ENCODE data around the gene IGF1. TPM values are rescaled to one million over a fixed set of nuclear protein-coding genes. Genes with fewer than 3 reads are reported as not detected.

Gene IGF1
- total RNA-seq, 1 experiment from 2014 or later, result not detected

- TF ChIP-seq TEAD4 (CRISPR knock-in tag; IDR thresholded peaks at IDR 0.05), result no peak
- no peak for TF ChIP-seq ZBTB21 (CRISPR knock-in tag; IDR thresholded peaks at IDR 0.05; ENCODE audit: borderline replicate concordance)
- no peak for TF ChIP-seq RORB (CRISPR knock-in tag; IDR thresholded peaks at IDR 0.05)
- TF ChIP-seq CTCF (IDR thresholded peaks at IDR 0.05), result no peak
- no peak for TF ChIP-seq FOXK1 (CRISPR knock-in tag; IDR thresholded peaks at IDR 0.05)
- TF ChIP-seq, protein P1, sequence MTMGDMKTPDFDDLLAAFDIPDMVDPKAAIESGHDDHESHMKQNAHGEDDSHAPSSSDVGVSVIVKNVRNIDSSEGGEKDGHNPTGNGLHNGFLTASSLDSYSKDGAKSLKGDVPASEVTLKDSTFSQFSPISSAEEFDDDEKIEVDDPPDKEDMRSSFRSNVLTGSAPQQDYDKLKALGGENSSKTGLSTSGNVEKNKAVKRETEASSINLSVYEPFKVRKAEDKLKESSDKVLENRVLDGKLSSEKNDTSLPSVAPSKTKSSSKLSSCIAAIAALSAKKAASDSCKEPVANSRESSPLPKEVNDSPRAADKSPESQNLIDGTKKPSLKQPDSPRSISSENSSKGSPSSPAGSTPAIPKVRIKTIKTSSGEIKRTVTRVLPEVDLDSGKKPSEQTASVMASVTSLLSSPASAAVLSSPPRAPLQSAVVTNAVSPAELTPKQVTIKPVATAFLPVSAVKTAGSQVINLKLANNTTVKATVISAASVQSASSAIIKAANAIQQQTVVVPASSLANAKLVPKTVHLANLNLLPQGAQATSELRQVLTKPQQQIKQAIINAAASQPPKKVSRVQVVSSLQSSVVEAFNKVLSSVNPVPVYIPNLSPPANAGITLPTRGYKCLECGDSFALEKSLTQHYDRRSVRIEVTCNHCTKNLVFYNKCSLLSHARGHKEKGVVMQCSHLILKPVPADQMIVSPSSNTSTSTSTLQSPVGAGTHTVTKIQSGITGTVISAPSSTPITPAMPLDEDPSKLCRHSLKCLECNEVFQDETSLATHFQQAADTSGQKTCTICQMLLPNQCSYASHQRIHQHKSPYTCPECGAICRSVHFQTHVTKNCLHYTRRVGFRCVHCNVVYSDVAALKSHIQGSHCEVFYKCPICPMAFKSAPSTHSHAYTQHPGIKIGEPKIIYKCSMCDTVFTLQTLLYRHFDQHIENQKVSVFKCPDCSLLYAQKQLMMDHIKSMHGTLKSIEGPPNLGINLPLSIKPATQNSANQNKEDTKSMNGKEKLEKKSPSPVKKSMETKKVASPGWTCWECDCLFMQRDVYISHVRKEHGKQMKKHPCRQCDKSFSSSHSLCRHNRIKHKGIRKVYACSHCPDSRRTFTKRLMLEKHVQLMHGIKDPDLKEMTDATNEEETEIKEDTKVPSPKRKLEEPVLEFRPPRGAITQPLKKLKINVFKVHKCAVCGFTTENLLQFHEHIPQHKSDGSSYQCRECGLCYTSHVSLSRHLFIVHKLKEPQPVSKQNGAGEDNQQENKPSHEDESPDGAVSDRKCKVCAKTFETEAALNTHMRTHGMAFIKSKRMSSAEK (CRISPR knock-in tag; IDR thresholded peaks at IDR 0.05; ENCODE audit: borderline replicate concordance), result no peak
- TF ChIP-seq ZNF396 (CRISPR knock-in tag; IDR thresholded peaks at IDR 0.05; ENCODE audit: borderline replicate concordance), result no peak
Observed at GRCh38 chr12:102484017-102484416, 3.7 kb upstream of the IGF1 start (continued).

DNA sequence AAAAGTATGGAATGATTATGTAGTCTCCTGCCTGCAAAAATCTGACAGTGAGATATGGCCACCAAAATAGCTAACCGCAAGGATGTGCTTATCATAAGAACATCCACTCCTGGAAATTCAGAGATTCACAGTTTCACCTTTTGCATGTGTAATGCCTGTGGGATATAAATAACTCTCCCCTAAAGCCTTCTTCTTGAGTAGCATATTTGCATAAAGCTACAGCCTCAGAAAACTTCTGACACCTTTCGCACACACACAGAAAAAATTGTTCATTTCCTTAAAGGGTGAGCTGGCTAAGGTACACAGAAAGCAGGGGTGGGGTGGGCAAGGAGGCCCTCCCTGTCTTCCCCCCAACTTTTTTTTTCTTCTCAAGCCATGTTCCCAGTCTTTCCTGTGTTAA lies 3.1 kb upstream of the IGF1 start:
- H3K4me1 Mint-ChIP-seq, result 0 out of 2 replicates have a peak, but pooled peaks cover 3% of the 10 kb centered on the region
- no peak overlapping the region for H3K4me3 Mint-ChIP-seq
- ChIA-PET CTCF (interaction anchor here (1.5 to 1.8 kb wide), 3 partner anchors 9 to 328 kb away, joined by 4 to 6 read pairs (median 6); no protein-coding TSS in a partner anchor), POLR2A (no interaction called here)
- H3K9me3 Mint-ChIP-seq, result no peaks in the 10 kb centered on the region
- no peaks in the 10 kb centered on the region for H3K27me3 Mint-ChIP-seq (ENCODE audit: low read depth)
- no peak overlapping the region for H3K27ac Mint-ChIP-seq
- no peaks in the 10 kb centered on the region for H3K36me3 Mint-ChIP-seq
- DNase-seq (ENCODE audit: low spot score) (no peak), ATAC-seq (no peak)
- TF ChIP-seq, protein P2, sequence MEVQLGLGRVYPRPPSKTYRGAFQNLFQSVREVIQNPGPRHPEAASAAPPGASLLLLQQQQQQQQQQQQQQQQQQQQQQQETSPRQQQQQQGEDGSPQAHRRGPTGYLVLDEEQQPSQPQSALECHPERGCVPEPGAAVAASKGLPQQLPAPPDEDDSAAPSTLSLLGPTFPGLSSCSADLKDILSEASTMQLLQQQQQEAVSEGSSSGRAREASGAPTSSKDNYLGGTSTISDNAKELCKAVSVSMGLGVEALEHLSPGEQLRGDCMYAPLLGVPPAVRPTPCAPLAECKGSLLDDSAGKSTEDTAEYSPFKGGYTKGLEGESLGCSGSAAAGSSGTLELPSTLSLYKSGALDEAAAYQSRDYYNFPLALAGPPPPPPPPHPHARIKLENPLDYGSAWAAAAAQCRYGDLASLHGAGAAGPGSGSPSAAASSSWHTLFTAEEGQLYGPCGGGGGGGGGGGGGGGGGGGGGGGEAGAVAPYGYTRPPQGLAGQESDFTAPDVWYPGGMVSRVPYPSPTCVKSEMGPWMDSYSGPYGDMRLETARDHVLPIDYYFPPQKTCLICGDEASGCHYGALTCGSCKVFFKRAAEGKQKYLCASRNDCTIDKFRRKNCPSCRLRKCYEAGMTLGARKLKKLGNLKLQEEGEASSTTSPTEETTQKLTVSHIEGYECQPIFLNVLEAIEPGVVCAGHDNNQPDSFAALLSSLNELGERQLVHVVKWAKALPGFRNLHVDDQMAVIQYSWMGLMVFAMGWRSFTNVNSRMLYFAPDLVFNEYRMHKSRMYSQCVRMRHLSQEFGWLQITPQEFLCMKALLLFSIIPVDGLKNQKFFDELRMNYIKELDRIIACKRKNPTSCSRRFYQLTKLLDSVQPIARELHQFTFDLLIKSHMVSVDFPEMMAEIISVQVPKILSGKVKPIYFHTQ (CRISPR knock-in tag; IDR thresholded peaks at IDR 0.05), result no peak
- TF ChIP-seq ZNF512 (CRISPR knock-in tag; IDR thresholded peaks at IDR 0.05; ENCODE audit: borderline replicate concordance) (no peak), CREM (CRISPR knock-in tag; IDR thresholded peaks at IDR 0.05) (no peak), MYBL2 (CRISPR knock-in tag; IDR thresholded peaks at IDR 0.05) (no peak), RORB (CRISPR knock-in tag; IDR thresholded peaks at IDR 0.05) (no peak), JUN (CRISPR knock-in tag; IDR thresholded peaks at IDR 0.05) (no peak), CREB1 (CRISPR knock-in tag; IDR thresholded peaks at IDR 0.05) (no peak), TCF7 (CRISPR knock-in tag; IDR thresholded peaks at IDR 0.05; ENCODE audit: low read depth) (no peak), ZNF232 (CRISPR knock-in tag; IDR thresholded peaks at IDR 0.05) (no peak), GABPB1 (CRISPR knock-in tag; IDR thresholded peaks at IDR 0.05) (no peak), SMAD4 (CRISPR knock-in tag; IDR thresholded peaks at IDR 0.05) (no peak)
- TF ChIP-seq, protein P3, sequence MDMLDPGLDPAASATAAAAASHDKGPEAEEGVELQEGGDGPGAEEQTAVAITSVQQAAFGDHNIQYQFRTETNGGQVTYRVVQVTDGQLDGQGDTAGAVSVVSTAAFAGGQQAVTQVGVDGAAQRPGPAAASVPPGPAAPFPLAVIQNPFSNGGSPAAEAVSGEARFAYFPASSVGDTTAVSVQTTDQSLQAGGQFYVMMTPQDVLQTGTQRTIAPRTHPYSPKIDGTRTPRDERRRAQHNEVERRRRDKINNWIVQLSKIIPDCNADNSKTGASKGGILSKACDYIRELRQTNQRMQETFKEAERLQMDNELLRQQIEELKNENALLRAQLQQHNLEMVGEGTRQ (CRISPR knock-in tag; IDR thresholded peaks at IDR 0.05), result no peak

Measured in WTC11 (cell line).